Measurements from ENCODE around the gene WNT3.

The WNT3 gene

DNA sequence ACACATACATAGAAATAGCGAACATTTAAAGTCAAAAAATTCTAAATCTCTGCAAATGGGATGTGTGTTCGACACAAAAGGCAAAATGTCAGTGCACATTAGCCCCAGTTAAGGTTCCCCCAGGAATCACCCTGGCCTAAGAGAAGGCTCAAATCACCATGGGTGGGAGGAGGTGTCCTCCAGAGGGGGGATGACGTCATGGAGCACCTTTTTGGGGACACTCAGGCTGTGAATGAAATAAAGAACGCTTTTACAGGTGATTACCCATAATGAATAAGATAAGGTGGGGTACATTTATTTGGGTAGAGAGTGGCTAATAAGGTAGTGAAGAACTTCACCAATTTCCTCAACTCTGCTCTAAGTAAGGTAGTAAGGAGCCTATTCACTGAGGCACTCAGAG is 26.4 kb downstream of the WNT3 start:
- TF ChIP-seq, protein P1, sequence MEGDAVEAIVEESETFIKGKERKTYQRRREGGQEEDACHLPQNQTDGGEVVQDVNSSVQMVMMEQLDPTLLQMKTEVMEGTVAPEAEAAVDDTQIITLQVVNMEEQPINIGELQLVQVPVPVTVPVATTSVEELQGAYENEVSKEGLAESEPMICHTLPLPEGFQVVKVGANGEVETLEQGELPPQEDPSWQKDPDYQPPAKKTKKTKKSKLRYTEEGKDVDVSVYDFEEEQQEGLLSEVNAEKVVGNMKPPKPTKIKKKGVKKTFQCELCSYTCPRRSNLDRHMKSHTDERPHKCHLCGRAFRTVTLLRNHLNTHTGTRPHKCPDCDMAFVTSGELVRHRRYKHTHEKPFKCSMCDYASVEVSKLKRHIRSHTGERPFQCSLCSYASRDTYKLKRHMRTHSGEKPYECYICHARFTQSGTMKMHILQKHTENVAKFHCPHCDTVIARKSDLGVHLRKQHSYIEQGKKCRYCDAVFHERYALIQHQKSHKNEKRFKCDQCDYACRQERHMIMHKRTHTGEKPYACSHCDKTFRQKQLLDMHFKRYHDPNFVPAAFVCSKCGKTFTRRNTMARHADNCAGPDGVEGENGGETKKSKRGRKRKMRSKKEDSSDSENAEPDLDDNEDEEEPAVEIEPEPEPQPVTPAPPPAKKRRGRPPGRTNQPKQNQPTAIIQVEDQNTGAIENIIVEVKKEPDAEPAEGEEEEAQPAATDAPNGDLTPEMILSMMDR (IDR thresholded peaks at IDR 0.05; ENCODE audit: borderline replicate concordance, insufficient read depth, low read depth, low read length) = no peak

DNA sequence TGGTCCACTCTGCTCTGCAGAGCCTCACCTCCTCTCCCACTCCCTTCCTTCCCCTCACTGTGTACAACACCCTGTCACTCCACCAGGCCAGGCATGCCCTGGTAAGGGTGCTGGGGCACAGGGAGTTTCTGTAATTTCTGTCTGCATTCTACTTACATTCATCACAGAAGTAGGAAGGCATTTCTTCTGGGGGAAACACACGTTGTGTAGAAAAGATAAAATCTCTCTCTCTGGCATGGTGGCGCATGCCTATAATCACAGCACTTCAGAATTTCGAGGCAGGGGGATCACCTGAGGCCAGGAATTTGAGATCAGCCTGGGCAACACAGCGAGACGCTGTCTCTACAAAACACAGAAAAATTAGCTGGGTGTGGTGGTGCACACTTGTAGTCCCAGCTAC is 27.0 kb downstream of the WNT3 start:
- H3K4me3 ChIP-seq (ENCODE audit: low read depth, low read length) = no peak overlapping the region
- TF ChIP-seq, protein P1 (IDR thresholded peaks at IDR 0.05; ENCODE audit: borderline replicate concordance, insufficient read depth, low read depth, low read length) = no peak

More for the DNA sequence above, 26.4 kb downstream of the WNT3 start:
- no peak overlapping the region for H3K4me3 ChIP-seq (ENCODE audit: low read depth, low read length)

DNA sequence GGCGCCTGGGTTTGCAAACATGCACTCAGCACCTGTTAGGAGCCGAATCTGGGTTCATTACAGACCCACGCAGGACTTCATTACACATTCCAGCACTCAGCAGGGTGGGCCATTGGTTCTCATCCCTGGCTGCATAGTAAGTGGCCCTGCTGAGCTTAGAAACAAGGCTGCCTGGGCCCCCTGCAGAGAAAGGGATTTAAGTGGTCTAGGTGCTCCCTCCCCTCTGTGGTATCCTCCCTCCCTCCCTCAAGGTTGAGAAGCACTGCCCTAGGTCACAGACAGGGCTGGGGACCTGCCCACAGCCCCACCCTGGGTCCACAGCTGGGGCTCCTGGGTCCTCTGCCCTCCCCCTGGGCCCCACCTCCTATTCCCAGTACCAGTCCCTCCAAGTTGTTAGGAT is 28.3 kb downstream of the WNT3 start:
- TF ChIP-seq, protein P1 (IDR thresholded peaks at IDR 0.05; ENCODE audit: borderline replicate concordance, insufficient read depth, low read depth, low read length) = no peak
- H3K4me3 ChIP-seq (ENCODE audit: low read depth, low read length) = no peak overlapping the region

DNA sequence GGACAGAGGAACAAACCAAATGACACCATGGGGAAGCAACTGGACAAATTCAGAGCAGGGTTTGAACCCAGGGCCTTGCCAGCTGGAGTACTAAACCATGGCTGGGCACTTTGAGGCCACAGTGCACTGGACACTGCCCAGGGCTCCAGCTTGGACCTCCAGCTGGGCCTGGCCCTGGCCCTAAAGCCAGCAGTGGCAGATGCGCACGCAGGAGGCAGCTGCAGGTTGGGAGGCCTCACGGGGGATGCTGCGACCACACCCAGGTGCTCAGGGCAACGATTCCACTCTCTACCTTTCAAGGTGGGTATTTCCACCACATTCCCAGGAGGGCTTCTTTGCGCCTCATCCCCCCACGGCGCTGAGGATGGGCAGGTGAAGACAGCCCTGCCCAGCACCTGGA is 28.9 kb downstream of the WNT3 start:
- H3K4me3 ChIP-seq (ENCODE audit: low read depth, low read length) = no peak overlapping the region
- TF ChIP-seq, protein P1 (IDR thresholded peaks at IDR 0.05; ENCODE audit: borderline replicate concordance, insufficient read depth, low read depth, low read length) = no peak

DNA sequence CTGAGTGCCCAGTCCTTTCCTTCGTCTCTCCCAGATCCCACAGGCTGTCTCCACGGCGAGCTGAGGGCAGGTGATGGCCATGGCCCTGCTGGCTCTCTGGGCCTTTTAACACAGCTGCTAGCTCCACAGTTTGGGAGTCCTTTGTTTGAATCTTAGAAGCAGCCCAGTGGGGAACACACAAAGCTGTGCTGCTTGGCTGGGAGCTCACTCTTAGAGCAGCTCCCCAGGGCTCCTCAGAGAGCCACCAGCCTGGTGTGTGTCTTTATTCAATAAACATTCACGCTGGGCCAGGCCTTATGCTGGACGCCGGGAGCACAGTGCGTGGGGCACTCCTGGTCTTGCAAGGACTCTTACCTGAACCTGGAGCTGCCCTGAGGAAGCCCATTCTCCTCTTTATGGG is 29.7 kb downstream of the WNT3 start:
- TF ChIP-seq, protein P1 (IDR thresholded peaks at IDR 0.05; ENCODE audit: borderline replicate concordance, insufficient read depth, low read depth, low read length) = no peak
- no peak overlapping the region for H3K4me3 ChIP-seq (ENCODE audit: low read depth, low read length)

DNA sequence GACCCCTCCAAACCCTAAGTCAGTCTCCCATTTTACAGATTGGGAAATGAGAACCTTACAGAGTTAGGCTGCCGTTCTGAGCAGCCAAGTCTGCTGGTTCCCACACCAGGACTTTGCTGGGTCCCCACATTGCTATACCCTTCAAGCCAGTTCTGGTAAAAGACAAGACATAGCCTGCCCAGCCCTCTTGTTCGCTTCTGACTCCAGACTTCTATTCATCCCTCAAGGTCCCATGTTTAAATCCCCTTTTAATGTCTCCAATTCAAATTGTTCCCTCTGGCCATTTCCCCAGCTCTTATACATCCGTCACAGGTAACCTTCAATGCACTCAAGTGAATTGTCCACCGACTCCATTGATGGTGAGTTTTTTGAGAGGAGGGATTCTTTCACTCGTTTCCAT is 30.2 kb downstream of the WNT3 start:
- TF ChIP-seq, protein P1 (IDR thresholded peaks at IDR 0.05; ENCODE audit: borderline replicate concordance, insufficient read depth, low read depth, low read length) = no peak

DNA sequence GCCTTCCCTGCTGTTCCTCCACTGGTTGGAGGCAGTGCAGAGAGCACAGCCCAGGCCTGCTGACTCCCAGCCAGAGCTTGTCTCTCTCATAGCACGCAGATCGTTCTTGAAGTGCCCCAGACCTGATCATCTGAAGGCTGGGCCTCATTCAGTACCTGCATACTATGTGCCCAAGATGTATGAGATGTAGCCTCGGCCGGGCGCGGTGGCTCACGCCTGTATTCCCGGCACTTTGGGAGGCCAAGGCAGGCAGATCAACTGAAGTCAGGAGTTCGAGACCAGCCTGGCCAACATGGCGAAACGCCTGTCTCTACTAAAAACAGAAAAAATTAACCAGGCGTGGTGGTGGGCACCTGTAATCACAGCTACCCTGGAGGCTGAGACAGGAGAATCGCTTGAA is 31.0 kb downstream of the WNT3 start:
- TF ChIP-seq, protein P1 (IDR thresholded peaks at IDR 0.05; ENCODE audit: borderline replicate concordance, insufficient read depth, low read depth, low read length) = no peak
- no peak overlapping the region for H3K4me3 ChIP-seq (ENCODE audit: low read depth, low read length)

More for the DNA sequence above, 30.2 kb downstream of the WNT3 start:
- H3K4me3 ChIP-seq (ENCODE audit: low read depth, low read length) = no peak overlapping the region

Data from GM12875 (cell line).